DOHH2 (cell line): ENCODE data around the gene GLCE.

Experiments
- H3F3A ChIP-seq: fragments of 200-600 bp; sonication (generic), shearing (Covaris generic); 2 replicates; pipeline ENCODE4 v1.6.0; 2016; ENCODE audit warnings: antibody characterized with exemption, mild to moderate bottlenecking; ENCODE audit not compliant: control insufficient read depth, insufficient read depth
- H3K27ac ChIP-seq: fragments of 200-600 bp; sonication (generic); 2 replicates; pipeline ENCODE4 v1.5.1; 2014; ENCODE audit warnings: low read depth, mild to moderate bottlenecking, low read length, moderate library complexity
- H3K27me3 ChIP-seq: fragments of 200-600 bp; sonication (generic); 2 replicates; pipeline ENCODE4 v1.6.1; 2014; ENCODE audit warnings: mild to moderate bottlenecking, low read length, mixed read lengths; ENCODE audit not compliant: control insufficient read depth
- H3K36me3 ChIP-seq: fragments of 200-600 bp; sonication (generic); 2 replicates; pipeline ENCODE4 v1.6.1; 2014; ENCODE audit warnings: mild to moderate bottlenecking, low read length, moderate library complexity, mixed read lengths; ENCODE audit not compliant: control insufficient read depth
- H3K4me1 ChIP-seq: fragments of 200-600 bp; sonication (generic); 2 replicates; pipeline ENCODE4 v1.6.1; 2014; ENCODE audit warnings: mild to moderate bottlenecking, low read length, mixed read lengths; ENCODE audit not compliant: control insufficient read depth
- H3K4me2 ChIP-seq: fragments of 200-600 bp; sonication (generic); 2 replicates; pipeline ENCODE4 v1.6.0; 2014; ENCODE audit warnings: mild to moderate bottlenecking, low read length, moderate library complexity
- H3K4me3 ChIP-seq: fragments of 200-600 bp; sonication (generic); 2 replicates; pipeline ENCODE4 v1.5.1; 2014; ENCODE audit warnings: mild to moderate bottlenecking, low read length, mixed read lengths
- H3K79me2 ChIP-seq: fragments of 200-600 bp; sonication (generic); 2 replicates; pipeline ENCODE4 v1.6.1; 2014; ENCODE audit warnings: mild to moderate bottlenecking, low read length, mixed read lengths; ENCODE audit not compliant: control insufficient read depth
- H3K9me2 ChIP-seq: fragments of 200-600 bp; sonication (generic); replicated peaks from 2 replicates; pipeline ENCODE4 v1.6.1; 2014; ENCODE audit warnings: mild to moderate bottlenecking, low read length, mixed read lengths; ENCODE audit not compliant: control insufficient read depth
- H3K9me3 ChIP-seq: fragments of 200-600 bp; sonication (generic); 2 replicates; pipeline ENCODE4 v1.6.1; 2014; ENCODE audit warnings: antibody characterized with exemption, low read length, mixed read lengths; ENCODE audit not compliant: control insufficient read depth, insufficient read depth
- H4K20me1 ChIP-seq: fragments of 200-600 bp; sonication (generic); 2 replicates; pipeline ENCODE4 v1.6.0; 2014; ENCODE audit warnings: low read depth, mild to moderate bottlenecking, antibody characterized with exemption, low read length, moderate library complexity; ENCODE audit not compliant: control insufficient read depth, insufficient read depth
- CTCF ChIP-seq: fragments of 200-600 bp; sonication (generic); IDR thresholded peaks from one replicate; pipeline ENCODE4 v1.5.1; 2014; ENCODE audit warnings: antibody characterized with exemption, mild to moderate bottlenecking, low read depth, low read length; ENCODE audit not compliant: poor library complexity, severe bottlenecking
- EZH2phosphoT487 ChIP-seq: fragments of 200-600 bp; sonication (generic); IDR thresholded peaks from 2 replicates; pipeline ENCODE4 v1.6.1; 2017; ENCODE audit warnings: borderline replicate concordance, mild to moderate bottlenecking, antibody characterized with exemption, low read length, moderate library complexity, mixed read lengths

GLCE gene

GRCh38 chr15:69119683-69120395 is 40.6 kb upstream of the GLCE start:
- no peak overlapping the region for H3K27ac ChIP-seq
- H3K4me3 ChIP-seq: no peak overlapping the region
- H3K27me3 ChIP-seq: peaks cover 19% of the 10 kb centered on the region; the same call in 1 of the 2 replicates
- H3K9me2 ChIP-seq: no peaks in the 10 kb centered on the region
- no peaks in the 10 kb centered on the region for H3K4me1 ChIP-seq
- H3K9me3 ChIP-seq: no peaks in the 10 kb centered on the region
- H3K36me3 ChIP-seq: no peaks in the 10 kb centered on the region
- no peaks in the 10 kb centered on the region for H4K20me1 ChIP-seq
- no peaks in the 10 kb centered on the region for H3F3A ChIP-seq
- no peaks in the 10 kb centered on the region for H3K79me2 ChIP-seq
- TF ChIP-seq CTCF (no peak), EZH2phosphoT487 (no peak)
- no peak overlapping the region for H3K4me2 ChIP-seq

- no peak overlapping the region for H3K4me2 ChIP-seq
- H3K4me3 ChIP-seq: no peak overlapping the region
- TF ChIP-seq EZH2phosphoT487 (no peak), CTCF (no peak)
- no peak overlapping the region for H3K27ac ChIP-seq
- no peaks in the 10 kb centered on the region for H3K9me3 ChIP-seq
- no peaks in the 10 kb centered on the region for H3F3A ChIP-seq
- H3K79me2 ChIP-seq: no peaks in the 10 kb centered on the region
- H4K20me1 ChIP-seq: no peaks in the 10 kb centered on the region
- H3K36me3 ChIP-seq: no peaks in the 10 kb centered on the region
- no peaks in the 10 kb centered on the region for H3K4me1 ChIP-seq
- no peaks in the 10 kb centered on the region for H3K9me2 ChIP-seq
- H3K27me3 ChIP-seq: peaks cover 18% of the 10 kb centered on the region; the same call in 1 of the 2 replicates
Observed at GRCh38 chr15:69120732-69121131, 39.7 kb upstream of the GLCE start.

- no peaks in the 10 kb centered on the region for H3K9me2 ChIP-seq
- H3K9me3 ChIP-seq: no peaks in the 10 kb centered on the region
- no peaks in the 10 kb centered on the region for H3K36me3 ChIP-seq
- H3K27ac ChIP-seq: no peak overlapping the region
- TF ChIP-seq CTCF (no peak), EZH2phosphoT487 (no peak)
- H3K79me2 ChIP-seq: no peaks in the 10 kb centered on the region
- peaks cover 12% of the 10 kb centered on the region; the same call in 1 of the 2 replicates for H3K27me3 ChIP-seq
- no peak overlapping the region for H3K4me3 ChIP-seq
- H3F3A ChIP-seq: no peaks in the 10 kb centered on the region
- H3K4me1 ChIP-seq: no peaks in the 10 kb centered on the region
- H3K4me2 ChIP-seq: no peak overlapping the region
- H4K20me1 ChIP-seq: no peaks in the 10 kb centered on the region
Observed at GRCh38 chr15:69121198-69121828, 39.1 kb upstream of the GLCE start.
